Suprapubic skin (tissue), 4 donors: ENCODE measurements around the gene NRG3.

Source experiments
- EP300 ChIP-seq: sonication (generic); formaldehyde crosslinking; IDR thresholded peaks from one replicate; pipeline ENCODE4 v1.6.1; 2017; ENCODE audit warnings: antibody characterized with exemption
- POLR2A ChIP-seq, 2 donors: fragments of 450-650 bp; IDR thresholded peaks; one replicate each; pipeline ENCODE4 v1.6.1; 2017; ENCODE audit warnings: antibody characterized with exemption in 2 of 2, mild to moderate bottlenecking in 2 of 2, moderate library complexity in 2 of 2
- POLR2AphosphoS5 ChIP-seq, 3 donors: sonication (generic); formaldehyde crosslinking; IDR thresholded peaks; one replicate each; pipeline ENCODE4 v1.6.1; 2017; ENCODE audit warnings: antibody characterized with exemption in 3 of 3
- TF ChIP-seq, protein P1 (sequence below), 2 donors: fragments of 200-600 bp in 1 of 2; fragments of 450-650 bp in 1 of 2; sonication (generic) in 1 of 2; IDR thresholded peaks; one replicate each; pipeline ENCODE4 v1.5.1; 2016 to 2019; ENCODE audit warnings: antibody characterized with exemption in 2 of 2, mild to moderate bottlenecking in 1 of 2, moderate library complexity in 1 of 2

DNA sequence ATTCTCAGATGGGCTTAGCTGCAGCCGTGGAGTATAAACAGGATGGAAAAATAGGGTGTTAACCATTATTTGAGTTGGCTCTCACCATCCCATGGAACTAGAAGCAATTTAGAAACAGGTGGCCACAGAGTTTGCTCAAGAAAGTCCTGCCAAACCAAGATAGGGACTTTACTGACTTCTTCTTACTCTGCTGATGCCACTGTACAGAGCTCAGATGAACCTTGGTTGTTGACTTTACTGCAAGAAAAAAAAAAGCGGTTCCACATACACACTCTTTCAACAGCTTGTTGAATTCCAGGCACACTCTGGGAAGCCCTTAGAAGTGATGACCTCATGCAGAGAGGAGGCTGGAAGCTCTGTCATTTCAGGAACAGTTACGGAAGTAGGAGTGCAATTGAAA lies 753.4 kb downstream of the NRG3 start:
- TF ChIP-seq POLR2AphosphoS5 (IDR thresholded peaks at IDR 0.05), result no peak
- TF ChIP-seq, protein P1, sequence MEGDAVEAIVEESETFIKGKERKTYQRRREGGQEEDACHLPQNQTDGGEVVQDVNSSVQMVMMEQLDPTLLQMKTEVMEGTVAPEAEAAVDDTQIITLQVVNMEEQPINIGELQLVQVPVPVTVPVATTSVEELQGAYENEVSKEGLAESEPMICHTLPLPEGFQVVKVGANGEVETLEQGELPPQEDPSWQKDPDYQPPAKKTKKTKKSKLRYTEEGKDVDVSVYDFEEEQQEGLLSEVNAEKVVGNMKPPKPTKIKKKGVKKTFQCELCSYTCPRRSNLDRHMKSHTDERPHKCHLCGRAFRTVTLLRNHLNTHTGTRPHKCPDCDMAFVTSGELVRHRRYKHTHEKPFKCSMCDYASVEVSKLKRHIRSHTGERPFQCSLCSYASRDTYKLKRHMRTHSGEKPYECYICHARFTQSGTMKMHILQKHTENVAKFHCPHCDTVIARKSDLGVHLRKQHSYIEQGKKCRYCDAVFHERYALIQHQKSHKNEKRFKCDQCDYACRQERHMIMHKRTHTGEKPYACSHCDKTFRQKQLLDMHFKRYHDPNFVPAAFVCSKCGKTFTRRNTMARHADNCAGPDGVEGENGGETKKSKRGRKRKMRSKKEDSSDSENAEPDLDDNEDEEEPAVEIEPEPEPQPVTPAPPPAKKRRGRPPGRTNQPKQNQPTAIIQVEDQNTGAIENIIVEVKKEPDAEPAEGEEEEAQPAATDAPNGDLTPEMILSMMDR (IDR thresholded peaks at IDR 0.05), result no peak
- no peak for TF ChIP-seq POLR2A (IDR thresholded peaks at IDR 0.05)
- TF ChIP-seq EP300, result no peak
